Keratinocyte (primary cell): ENCODE results near the gene RTP2. TPM values are rescaled to one million over a fixed set of nuclear protein-coding genes. Genes with fewer than 3 reads are reported as not detected.

Experiments used
- DNase-seq: peaks from one replicate; pipeline ENCODE4 v3.0.0-alpha.2; 2011; ENCODE audit warnings: low read depth, missing footprints, low spot score
- FAIRE-seq: peaks from 2 replicates; lab custom pipeline; 2011; peaks lifted over from hg19 to GRCh38; lab: Jason Lieb, UNC
- H2AFZ ChIP-seq: 2 replicates; pipeline ENCODE4 v1.6.0; 2012; ENCODE audit warnings: low read length, control low read depth, inconsistent platforms; ENCODE audit not compliant: control insufficient read depth
- H3K27ac ChIP-seq: 2 replicates; pipeline ENCODE4 v1.5.1; 2011; ENCODE audit warnings: low read length; ENCODE audit not compliant: control insufficient read depth, insufficient read depth
- H3K27me3 ChIP-seq: 3 replicates; pipeline ENCODE4 v1.6.0; 2011; ENCODE audit warnings: low read length; ENCODE audit not compliant: control insufficient read depth, insufficient read depth; ENCODE audit errors: extremely low read depth
- H3K36me3 ChIP-seq, 2 experiments: 2 replicates in 1 of 2; 3 replicates in 1 of 2; pipeline ENCODE4 v1.5.1; 2011; ENCODE audit warnings: low read length in 2 of 2, mild to moderate bottlenecking in 1 of 2; ENCODE audit not compliant: control insufficient read depth in 2 of 2, insufficient read depth in 2 of 2; ENCODE audit errors: extremely low read depth in 1 of 2
- H3K4me1 ChIP-seq: 3 replicates; pipeline ENCODE4 v1.5.1; 2011; ENCODE audit warnings: low read length; ENCODE audit not compliant: control insufficient read depth, insufficient read depth; ENCODE audit errors: extremely low read depth
- H3K4me2 ChIP-seq: 3 replicates; pipeline ENCODE4 v1.6.0; 2011; ENCODE audit warnings: low read depth, low read length; ENCODE audit not compliant: control insufficient read depth, insufficient read depth; ENCODE audit errors: extremely low read depth
- H3K4me3 ChIP-seq, 3 experiments: fragments of 200-600 bp in 1 of 3; sonication (generic) in 1 of 3; 2 replicates in 2 of 3; 3 replicates in 1 of 3; pipeline ENCODE4 v1.5.1; 2011 to 2016; ENCODE audit warnings: low read length in 3 of 3, mild to moderate bottlenecking in 3 of 3, control low read depth in 2 of 3, inconsistent platforms in 1 of 3, low read depth in 1 of 3, mixed read lengths in 1 of 3, mixed run types in 1 of 3, moderate library complexity in 1 of 3; ENCODE audit not compliant: control insufficient read depth in 2 of 3, insufficient read depth in 2 of 3; ENCODE audit errors: extremely low read depth in 1 of 3
- H3K79me2 ChIP-seq: 2 replicates; pipeline ENCODE4 v1.6.0; 2012; ENCODE audit warnings: low read length; ENCODE audit not compliant: control insufficient read depth, insufficient read depth
- H3K9ac ChIP-seq: 3 replicates; pipeline ENCODE4 v1.6.0; 2011; ENCODE audit warnings: low read length; ENCODE audit not compliant: control insufficient read depth, insufficient read depth; ENCODE audit errors: extremely low read depth
- H3K9me1 ChIP-seq: 3 replicates; pipeline ENCODE4 v1.6.0; 2011; ENCODE audit warnings: low read length; ENCODE audit not compliant: control insufficient read depth, insufficient read depth; ENCODE audit errors: extremely low read depth
- H3K9me3 ChIP-seq: 2 replicates; pipeline ENCODE4 v1.5.1; 2012; ENCODE audit warnings: low read depth, low read length; ENCODE audit not compliant: control insufficient read depth
- H4K20me1 ChIP-seq: 3 replicates; pipeline ENCODE4 v1.6.0; 2011; ENCODE audit warnings: low read length; ENCODE audit not compliant: control insufficient read depth, insufficient read depth; ENCODE audit errors: extremely low read depth
- CTCF ChIP-seq, 3 experiments: IDR thresholded peaks in 1 of 3; conservative IDR thresholded peaks in 1 of 3; optimal IDR thresholded peaks in 1 of 3; 2 replicates in 2 of 3; 3 replicates in 1 of 3; pipeline versions ENCODE3 to v1.5.1; 2011; ENCODE audit warnings: low read length in 3 of 3, mild to moderate bottlenecking in 3 of 3, moderate library complexity in 2 of 3, control low read depth in 1 of 3, inconsistent platforms in 1 of 3; ENCODE audit not compliant: insufficient read depth in 2 of 3; ENCODE audit errors: extremely low read depth in 1 of 3
- EZH2 ChIP-seq: IDR thresholded peaks from one replicate; pipeline ENCODE4 v1.6.1; 2012; ENCODE audit warnings: inconsistent platforms, mild to moderate bottlenecking, low read length, moderate library complexity
- dilution Hi-C: fragments of 300-500 bp; cut with MboI; formaldehyde crosslinking; loops from one replicate; pipeline ENCODE4 v1.7.0; 2020; ENCODE audit warnings: low sequenced_read_pairs; ENCODE audit not compliant: extremely low pct_ligation_motif_present
- polyA plus RNA-seq, 5 experiments: library from polyadenylated mRNA; depleted of rRNA in 3 of 5; stranded (reverse) in 3 of 5; stranded (forward) in 1 of 5; unstranded in 1 of 5; fragments of >200 nt; gene quantifications; 1 replicate in 1 of 5; 2 replicates in 3 of 5; 3 replicates in 1 of 5; pipeline versions ENCODE4 v1.2.1 to v1.2.3, GENCODE V29; 2011 to 2012; ENCODE audit warnings: missing spikeins in 2 of 5, low read depth in 1 of 5, low replicate concordance in 1 of 5

The RTP2 gene
- polyA plus RNA-seq, 1 donor (not counting 4 experiments of a cell fraction or from before 2014, with no cell fraction given): not detected

DNA sequence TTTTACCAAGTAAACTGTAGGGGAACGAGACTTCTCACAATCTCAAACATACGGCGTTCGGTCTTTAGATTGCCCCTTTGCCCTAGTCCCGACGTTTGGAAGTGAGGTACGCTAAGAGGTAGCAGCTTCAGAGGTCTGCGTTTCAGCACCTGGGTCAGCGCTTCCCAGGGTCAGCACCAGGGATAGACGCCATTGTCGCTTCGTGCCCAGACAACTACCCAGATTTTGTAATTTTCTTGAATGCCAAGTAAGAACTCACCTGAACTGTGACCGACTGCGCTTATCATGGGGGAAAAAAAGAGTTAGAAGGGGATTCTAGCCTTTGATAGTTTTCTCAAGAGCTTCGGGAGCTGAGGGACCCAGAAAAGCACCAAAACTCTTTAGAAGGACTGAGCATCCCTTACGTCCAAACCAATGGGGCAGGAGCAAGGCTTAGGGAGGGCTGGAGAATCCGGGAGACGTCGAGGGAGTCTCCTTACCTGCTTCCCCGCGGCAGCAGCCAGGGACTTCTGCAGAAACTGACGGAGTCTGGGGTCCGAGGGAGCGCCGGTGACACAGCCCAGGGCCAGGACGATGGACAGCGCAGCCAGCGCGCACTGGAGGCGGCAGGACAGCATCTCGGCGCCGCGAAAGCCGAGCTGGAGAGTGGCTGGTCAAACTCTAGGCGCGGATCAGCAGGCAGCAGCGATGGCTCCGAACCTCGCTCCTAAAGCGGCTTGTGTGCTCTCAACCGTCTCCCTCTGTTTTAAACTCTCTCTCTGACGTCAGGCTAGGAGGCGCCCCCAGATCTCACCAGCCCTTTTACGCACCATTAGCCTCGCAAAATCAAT is 32.5 kb downstream of the RTP2 start, which contains the start of gene SST:
TSS of gene SST (minus strand) at position 720 of the 830 bp plus-strand sequence. CDS start at position 617, 103 bp downstream.
- peak; percentile 69 for FAIRE-seq
- no peak for DNase-seq
- no peaks in the 10 kb centered on the region for H3K9me1 ChIP-seq
- no peak within 1 kb of the TSS for H3K9ac ChIP-seq
- no peaks in the 10 kb centered on the region for H3K79me2 ChIP-seq
- H3K9me3 ChIP-seq: no peaks in the 10 kb centered on the region
- no peaks in the 10 kb centered on the region for H4K20me1 ChIP-seq
- H3K4me2 ChIP-seq: no peak within 1 kb of the TSS
- H2AFZ ChIP-seq: no peak within 1 kb of the TSS
- TF ChIP-seq EZH2 (peak; percentile 54), CTCF (optimal IDR thresholded peaks at IDR 0.05 in 1 of 3, IDR thresholded peaks at IDR 0.05 in 1 of 3, conservative IDR thresholded peaks at IDR 0.05 in 1 of 3; ENCODE audit: extremely low read depth in 1 of 3, insufficient read depth in 2 of 3, low read length in 3 of 3) (no peak)
- peaks cover 20% of the 10 kb centered on the region for H3K27me3 ChIP-seq
- H3K4me3 ChIP-seq: no peak within 1 kb of the TSS
- dilution Hi-C loops: no loop called here
- H3K27ac ChIP-seq: no peak within 1 kb of the TSS
- H3K36me3 ChIP-seq: no peaks in the 10 kb centered on the region
- H3K4me1 ChIP-seq: no peaks in the 10 kb centered on the region

GRCh38 chr3:187667526-187667925 is 34.8 kb downstream of the RTP2 start:
- H3K27me3 ChIP-seq: peaks cover 20% of the 10 kb centered on the region
- H3K4me2 ChIP-seq: no peak overlapping the region
- no peaks in the 10 kb centered on the region for H3K4me1 ChIP-seq
- no peaks in the 10 kb centered on the region for H3K9me1 ChIP-seq
- no peaks in the 10 kb centered on the region for H3K36me3 ChIP-seq
- H3K9ac ChIP-seq: no peak overlapping the region
- dilution Hi-C loops: no loop called here
- no peaks in the 10 kb centered on the region for H3K9me3 ChIP-seq
- H4K20me1 ChIP-seq: no peaks in the 10 kb centered on the region
- FAIRE-seq (no peak), DNase-seq (no peak)
- TF ChIP-seq CTCF (optimal IDR thresholded peaks at IDR 0.05 in 1 of 3, IDR thresholded peaks at IDR 0.05 in 1 of 3, conservative IDR thresholded peaks at IDR 0.05 in 1 of 3; ENCODE audit: extremely low read depth in 1 of 3, insufficient read depth in 2 of 3, low read length in 3 of 3): no peak
- TF ChIP-seq EZH2: no peak
- H3K27ac ChIP-seq: no peak overlapping the region
- no peaks in the 10 kb centered on the region for H3K79me2 ChIP-seq
- no peak overlapping the region for H2AFZ ChIP-seq
- H3K4me3 ChIP-seq: no peak overlapping the region
